Esophagus muscularis mucosa (tissue), 4 donors: ENCODE measurements around the gene RRH.

Experiments
- CTCF ChIP-seq, 3 experiments: fragments of 200-600 bp in 2 of 3; fragments of 450-650 bp in 1 of 3; sonication (generic) in 2 of 3; IDR thresholded peaks; one replicate each; pipeline ENCODE4 v1.5.1; 2017 to 2019; ENCODE audit warnings: antibody characterized with exemption in 3 of 3, mild to moderate bottlenecking in 2 of 3, moderate library complexity in 1 of 3
- EP300 ChIP-seq: sonication (generic); formaldehyde crosslinking; IDR thresholded peaks from one replicate; pipeline ENCODE4 v1.6.1; 2017; ENCODE audit warnings: antibody characterized with exemption
- POLR2AphosphoS5 ChIP-seq, 2 donors: sonication (generic); formaldehyde crosslinking; IDR thresholded peaks; one replicate each; pipeline ENCODE4 v1.6.1; 2017; ENCODE audit warnings: antibody characterized with exemption in 2 of 2

GRCh38 chr4:109850601-109851000 is 22.8 kb downstream of the RRH start:
- TF ChIP-seq CTCF (IDR thresholded peaks at IDR 0.05), result no peak
- TF ChIP-seq POLR2AphosphoS5 (IDR thresholded peaks at IDR 0.05), result no peak
- TF ChIP-seq EP300, result no peak
